ENCODE results near the gene TBC1D16.

DNA sequence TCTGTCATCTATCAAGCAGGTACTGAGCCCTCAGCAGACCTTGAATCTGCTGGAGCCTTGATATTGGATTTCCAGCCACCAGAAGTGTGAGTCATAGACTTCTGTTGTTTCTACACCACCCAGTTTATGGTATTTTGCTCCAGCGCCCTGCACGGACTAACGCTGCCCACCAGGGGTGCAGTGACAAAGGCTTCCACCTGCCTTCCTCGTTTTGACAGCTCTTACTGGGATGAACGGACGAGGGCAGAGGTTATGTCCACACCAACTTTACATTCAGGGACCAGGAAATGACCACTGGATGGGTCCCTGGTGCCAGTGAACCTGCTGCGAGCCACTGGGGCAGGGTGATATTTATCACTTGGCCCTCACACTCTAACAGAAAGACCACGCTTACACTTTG, 129.8 kb downstream of the TBC1D16 start:
- no peak for TF ChIP-seq POLR2A (IDR thresholded peaks at IDR 0.05; ENCODE audit: low read depth, low read length)
- no peak for TF ChIP-seq POLR2AphosphoS5 (IDR thresholded peaks at IDR 0.05; ENCODE audit: low read depth, low read length)
- TF ChIP-seq TAF1 (IDR thresholded peaks at IDR 0.05; ENCODE audit: borderline replicate concordance, low read depth, low read length), result no peak

All from GM12892 (cell line).